ENCODE results near the gene ARL2.
"Not testable (repeated sequence)": the region's sequence is repeated elsewhere in the genome, so short reads cannot be mapped to it uniquely, and the experiment has no call there.

The ARL2 gene

GRCh38 chr11:64976651-64977050 is 37.3 kb upstream of the ARL2 start:
- DNase-seq (ENCODE audit: low spot score): no peak
- TF ChIP-seq CTCF (IDR thresholded peaks at IDR 0.05; ENCODE audit: extremely low read depth, insufficient read depth, missing control alignments): no peak
- in situ Hi-C loops (cut with MboI; ENCODE audit: low pct_unique_long_range_greater_than_20kb, low sequenced_read_pairs, unreplicated experiment): no loop called here

GRCh38 chr11:64983339-64983738 is 30.6 kb upstream of the ARL2 start:
- in situ Hi-C loops (cut with MboI; ENCODE audit: low pct_unique_long_range_greater_than_20kb, low sequenced_read_pairs, unreplicated experiment); DNase-seq (ENCODE audit: low spot score): not testable (repeated sequence)

DNA sequence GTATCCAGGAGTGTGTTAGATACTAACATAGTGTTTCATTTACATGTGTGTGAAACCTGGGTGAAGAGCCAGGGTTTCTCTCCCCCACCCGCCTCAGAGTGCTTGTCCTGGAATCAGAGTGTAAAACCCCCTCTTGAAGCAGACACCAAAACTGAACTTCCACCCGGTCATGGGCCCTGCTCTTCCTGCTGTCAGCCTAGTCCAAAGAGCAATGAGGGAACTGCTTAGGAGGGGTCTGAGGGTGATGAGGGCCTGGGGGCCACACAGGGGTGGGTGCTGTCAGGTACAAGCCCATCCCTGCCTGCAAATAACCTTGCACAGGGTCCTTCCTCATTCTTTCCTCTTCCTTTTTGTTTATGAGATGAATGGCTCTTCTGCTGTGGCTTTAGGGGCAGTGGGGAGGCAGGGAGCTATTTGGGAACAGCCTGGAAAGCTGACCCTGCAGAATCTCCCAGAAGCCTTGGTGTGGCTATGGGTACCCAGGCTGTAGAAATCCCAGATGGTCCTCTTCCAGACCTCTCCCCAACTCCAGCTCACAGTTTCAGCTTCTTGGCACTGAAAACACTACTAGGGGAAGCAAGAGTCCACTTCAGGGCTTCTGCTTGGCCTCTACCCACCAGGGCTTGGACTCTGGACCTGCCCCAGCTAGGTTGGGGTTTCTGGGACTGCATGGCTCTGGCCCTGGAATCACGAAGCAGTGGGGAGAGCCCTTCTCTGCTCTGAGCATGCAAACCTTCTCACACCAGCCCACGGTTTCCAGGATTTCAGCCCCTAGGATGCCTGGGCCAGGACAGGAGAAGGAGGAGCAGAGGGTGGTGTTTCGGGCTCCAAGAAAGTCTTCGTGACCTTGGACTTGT is 25.7 kb upstream of the ARL2 start:
- in situ Hi-C loops (cut with MboI; ENCODE audit: low pct_unique_long_range_greater_than_20kb, low sequenced_read_pairs, unreplicated experiment): no loop called here
- DNase-seq (ENCODE audit: low spot score): no peak
- TF ChIP-seq CTCF (IDR thresholded peaks at IDR 0.05; ENCODE audit: extremely low read depth, insufficient read depth, missing control alignments): no peak

DNA sequence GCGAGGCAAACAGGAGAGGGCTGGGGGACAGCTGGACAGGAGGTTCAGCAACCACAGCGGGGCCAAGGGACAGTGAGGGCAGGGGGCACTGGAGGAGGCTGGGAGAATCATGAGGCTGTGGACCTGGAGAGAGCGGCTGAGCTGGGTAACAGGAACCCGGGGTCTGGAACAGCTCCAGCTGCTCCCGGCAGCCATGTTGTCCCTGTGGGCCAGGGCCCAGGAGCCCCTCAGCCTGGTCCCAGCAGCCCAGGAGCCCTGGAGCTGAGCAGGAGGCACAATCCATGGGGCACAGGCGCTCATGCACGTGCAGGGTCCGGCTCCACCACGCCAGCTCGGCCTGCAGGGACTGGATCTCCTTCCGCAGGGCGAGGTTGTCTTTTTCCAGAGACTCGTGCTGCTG is 24.5 kb upstream of the ARL2 start:
- TF ChIP-seq CTCF (IDR thresholded peaks at IDR 0.05; ENCODE audit: extremely low read depth, insufficient read depth, missing control alignments): no peak
- no peak for DNase-seq (ENCODE audit: low spot score)
- in situ Hi-C loops (cut with MboI; ENCODE audit: low pct_unique_long_range_greater_than_20kb, low sequenced_read_pairs, unreplicated experiment): no loop called here

GRCh38 chr11:64990222-64990923 is 23.6 kb upstream of the ARL2 start:
- in situ Hi-C loops (cut with MboI; ENCODE audit: low pct_unique_long_range_greater_than_20kb, low sequenced_read_pairs, unreplicated experiment): no loop called here
- no peak for DNase-seq (ENCODE audit: low spot score)
- TF ChIP-seq CTCF (IDR thresholded peaks at IDR 0.05; ENCODE audit: extremely low read depth, insufficient read depth, missing control alignments): no peak

DNA sequence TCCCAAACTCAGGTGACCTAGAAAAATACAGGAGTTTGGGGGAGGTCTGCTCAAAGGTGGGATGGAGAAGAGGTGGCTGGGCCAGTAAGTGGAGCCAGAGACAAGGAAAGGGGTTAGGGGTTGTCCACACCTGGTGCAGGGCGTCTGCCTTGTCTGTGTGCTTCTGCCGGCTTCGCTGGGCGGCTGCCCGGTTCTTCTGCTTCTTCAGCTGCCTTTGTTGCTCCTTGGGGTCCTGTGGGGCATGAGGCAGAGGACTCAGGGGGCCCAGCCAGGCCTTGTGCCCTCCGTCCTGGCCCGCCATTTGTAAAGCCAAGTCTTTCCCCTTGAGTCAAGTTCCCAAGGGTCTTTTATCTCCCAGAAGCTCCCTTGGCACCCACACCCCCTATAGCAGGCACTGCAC is 19.6 kb upstream of the ARL2 start:
- in situ Hi-C loops (cut with MboI; ENCODE audit: low pct_unique_long_range_greater_than_20kb, low sequenced_read_pairs, unreplicated experiment): no loop called here
- no peak for DNase-seq (ENCODE audit: low spot score)

More for the DNA sequence above, 19.6 kb upstream of the ARL2 start:
- no peak for TF ChIP-seq CTCF (IDR thresholded peaks at IDR 0.05; ENCODE audit: extremely low read depth, insufficient read depth, missing control alignments)
